Measurements from ENCODE around the gene GEMIN2.
A peak's percentile ranks its signal among the peaks of the same experiment; 100 is the strongest.
"Not testable (repeated sequence)": the region's sequence is repeated elsewhere in the genome, so short reads cannot be mapped to it uniquely, and the experiment has no call there.

GEMIN2 gene

GRCh38 chr14:39114073-39114838 is at the start of gene GEMIN2:
TSS of gene GEMIN2 (plus strand) at chr14:39114323. CDS start at chr14:39114339, 16 bp downstream.
- DNase-seq = peak; percentile 94

DNA sequence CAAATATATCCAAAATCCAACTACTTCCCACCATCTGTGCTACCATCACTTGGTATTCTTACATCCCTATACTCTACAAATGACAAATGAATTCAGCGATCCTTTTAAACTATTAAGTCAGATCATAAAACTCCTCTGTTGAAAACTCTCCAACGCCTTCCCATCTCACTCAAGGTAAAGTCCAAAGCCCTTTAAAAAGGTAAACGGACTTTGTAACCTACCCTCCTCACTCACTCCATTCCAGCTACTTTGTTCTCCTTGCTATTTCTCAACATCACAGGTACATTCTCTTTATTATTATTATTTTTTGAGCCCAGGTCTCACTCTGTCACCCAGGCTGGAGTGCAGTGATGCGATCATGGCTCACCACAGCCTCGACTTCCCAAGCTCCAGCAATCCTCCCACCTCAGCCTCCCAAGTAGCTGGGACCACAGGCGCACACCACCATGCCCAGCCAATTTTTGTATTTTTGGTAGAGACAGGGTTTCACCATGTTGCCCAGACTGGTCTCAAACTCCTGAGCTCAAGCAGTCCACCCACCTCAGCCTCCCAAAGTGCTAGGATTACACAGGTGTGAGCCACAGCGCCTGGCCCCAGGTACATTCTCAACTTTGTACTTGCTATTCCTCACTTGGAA is 44.8 kb upstream of the GEMIN2 start:
- DNase-seq = not testable (repeated sequence)

DNA sequence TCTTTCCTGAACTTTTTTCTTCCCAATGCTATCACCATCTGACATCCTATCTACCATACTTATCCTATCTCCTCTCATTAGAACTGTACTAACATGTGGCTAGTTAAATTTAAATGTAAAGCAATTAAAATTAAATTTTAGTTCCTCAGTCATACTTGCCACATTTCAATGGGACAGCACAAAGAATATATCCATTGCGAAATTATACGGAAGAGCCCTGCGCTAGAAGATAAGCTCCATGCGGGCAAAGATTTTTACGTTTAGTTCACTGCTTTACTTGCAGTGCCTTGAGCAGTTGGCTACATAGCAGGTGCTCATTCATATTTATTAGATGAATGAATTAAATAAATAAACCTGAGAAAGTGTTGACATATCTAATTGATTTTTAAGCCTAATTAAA is 44.2 kb upstream of the GEMIN2 start:
- no peak for DNase-seq

DNA sequence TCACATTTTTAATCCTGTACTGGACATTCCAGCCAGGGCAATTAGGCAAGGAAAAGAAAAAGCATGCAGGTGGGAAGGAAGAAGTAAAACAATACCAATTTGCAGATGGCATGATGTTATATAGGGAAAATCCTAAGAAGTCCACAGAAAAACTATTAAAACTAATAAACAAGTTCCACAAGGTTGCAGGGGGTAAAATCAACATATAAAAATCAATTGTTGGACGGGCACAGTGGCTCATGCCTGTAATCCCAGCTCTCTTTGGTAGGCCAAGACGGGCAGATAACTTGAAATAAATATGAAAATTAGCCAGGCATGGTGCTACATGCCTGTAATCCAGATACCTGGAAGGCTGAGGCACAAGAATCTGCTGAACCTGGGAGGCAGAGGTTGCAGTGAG is 43.0 kb upstream of the GEMIN2 start:
- DNase-seq = no peak

DNA sequence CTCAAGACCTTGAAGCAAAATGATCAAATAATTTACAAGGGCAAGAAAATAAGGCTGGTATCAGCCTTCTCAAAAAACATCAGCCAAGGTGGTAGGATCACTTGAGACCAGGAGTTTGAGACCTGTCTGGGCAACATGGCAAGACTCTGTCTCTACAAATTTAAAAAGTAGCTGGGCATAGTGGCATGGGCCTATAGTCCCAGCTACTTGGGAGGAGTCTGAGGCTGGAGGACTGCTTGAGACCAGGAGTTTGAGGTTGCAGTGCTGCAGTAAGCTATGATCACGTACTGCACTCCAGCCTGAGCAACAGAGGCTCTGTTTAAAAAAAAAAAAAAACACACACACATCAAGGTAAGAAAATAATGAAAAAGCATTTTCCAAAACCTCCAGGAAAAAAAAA is 33.2 kb upstream of the GEMIN2 start:
- DNase-seq = no peak

DNA sequence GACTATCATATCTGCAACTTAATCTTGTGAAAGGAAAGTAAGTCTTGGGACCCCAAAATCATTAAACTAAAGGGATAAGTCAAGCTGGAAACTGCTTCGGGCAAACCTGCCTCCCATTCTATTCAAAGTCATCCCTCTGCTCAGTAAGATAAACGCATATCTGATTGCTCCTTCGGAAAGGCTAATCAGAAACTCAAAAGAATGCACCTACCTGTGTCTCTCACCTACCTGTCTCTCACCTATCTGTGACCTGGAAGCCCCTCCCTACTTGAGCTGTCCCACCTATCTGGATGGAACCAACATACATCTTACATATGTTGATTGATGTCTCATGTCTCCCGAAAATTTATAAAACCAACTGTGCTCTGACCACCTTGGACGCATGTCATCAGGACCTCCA is 31.0 kb upstream of the GEMIN2 start:
- DNase-seq = no peak

- no peak for DNase-seq
Measured at GRCh38 chr14:39085933-39086332, 28.2 kb upstream of the GEMIN2 start.

DNA sequence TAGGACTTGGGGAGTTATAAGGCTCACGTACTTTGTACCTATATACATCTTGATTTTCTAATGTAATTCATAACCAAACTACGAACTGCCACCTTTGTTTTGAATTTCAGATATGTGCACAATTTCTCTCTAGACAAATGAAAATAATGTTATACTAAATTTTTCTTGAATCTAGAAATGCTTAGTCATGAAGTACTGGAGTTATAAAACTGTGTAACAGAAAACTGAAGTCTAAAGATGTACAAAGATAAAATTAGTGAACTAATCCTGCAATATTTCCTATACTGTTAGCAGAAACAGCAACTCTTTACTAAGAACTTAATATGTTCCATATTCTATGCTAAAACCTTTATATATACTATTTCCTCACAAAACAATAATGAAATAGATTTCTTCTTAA is 26.6 kb upstream of the GEMIN2 start:
- no peak for DNase-seq

- no peak for DNase-seq
Measured at GRCh38 chr14:39090548-39091111, 23.5 kb upstream of the GEMIN2 start.

DNA sequence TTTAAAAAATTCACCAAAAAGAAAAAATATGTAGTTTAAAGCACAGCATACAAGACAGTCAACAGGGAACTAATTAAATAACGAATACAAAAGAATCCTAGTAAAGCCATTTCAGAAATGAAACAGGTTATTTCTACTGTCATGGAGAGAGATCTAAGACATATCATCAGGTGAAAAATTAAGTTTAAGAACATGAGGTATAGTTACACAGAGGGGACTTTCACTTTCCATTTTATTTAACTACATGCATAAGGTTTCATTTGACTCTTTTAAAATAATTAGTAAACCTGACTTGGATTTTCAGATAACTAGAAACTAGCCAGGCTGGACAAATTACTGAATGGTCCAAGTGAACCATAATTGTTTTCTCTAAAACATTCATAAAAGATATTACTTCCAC is 22.4 kb upstream of the GEMIN2 start:
- no peak for DNase-seq

GRCh38 chr14:39094515-39094914 is 19.6 kb upstream of the GEMIN2 start:
- no peak for DNase-seq

DNA sequence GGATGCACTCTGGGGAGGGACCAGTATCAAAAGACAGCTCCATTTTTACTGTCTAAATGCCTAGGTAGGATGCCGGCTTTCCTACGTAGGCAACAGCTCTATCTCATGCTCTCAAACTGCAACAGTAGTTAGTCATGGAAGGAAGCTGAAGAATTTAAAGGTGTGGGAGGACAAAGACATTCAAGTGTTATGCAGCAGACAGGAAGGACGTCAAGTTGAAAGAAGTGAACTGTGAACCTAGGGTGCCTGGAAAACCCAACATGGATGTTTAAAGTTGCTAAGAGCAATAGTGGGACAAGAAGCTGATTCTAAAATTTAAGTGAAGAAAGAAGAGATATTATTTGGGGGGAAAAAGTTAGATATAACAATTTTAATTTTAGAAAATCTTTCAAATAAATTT is 17.0 kb upstream of the GEMIN2 start:
- no peak for DNase-seq

GRCh38 chr14:39099215-39099614 is 14.9 kb upstream of the GEMIN2 start:
- not testable (repeated sequence) for DNase-seq

DNA sequence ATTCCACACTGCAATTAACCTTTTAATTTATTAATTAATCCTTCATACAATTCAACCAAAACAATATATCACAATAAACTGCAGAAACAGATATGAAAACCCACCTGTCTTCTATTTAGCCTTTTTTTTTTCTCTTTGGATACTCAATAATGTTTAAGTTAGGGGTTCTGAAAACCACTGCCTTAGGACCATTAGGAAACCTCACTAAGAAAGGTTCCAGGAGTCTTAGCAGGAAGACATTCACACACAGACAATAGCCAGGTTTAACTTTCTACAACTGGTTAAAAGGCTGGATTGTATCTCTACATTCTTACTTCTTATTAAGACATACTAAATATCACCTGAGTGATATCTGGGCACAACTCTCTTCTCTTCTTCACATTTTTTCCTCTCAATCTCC is 14.4 kb upstream of the GEMIN2 start:
- DNase-seq = no peak

GRCh38 chr14:39102265-39102968 is 11.7 kb upstream of the GEMIN2 start:
- DNase-seq = no peak

GRCh38 chr14:39102969-39103957 is 10.9 kb upstream of the GEMIN2 start, which contains the start of gene SEC23A:
TSS of gene SEC23A (minus strand) at chr14:39103235. CDS start at chr14:39096118, 7,117 bp downstream.
- DNase-seq = peak; percentile 96

DNA sequence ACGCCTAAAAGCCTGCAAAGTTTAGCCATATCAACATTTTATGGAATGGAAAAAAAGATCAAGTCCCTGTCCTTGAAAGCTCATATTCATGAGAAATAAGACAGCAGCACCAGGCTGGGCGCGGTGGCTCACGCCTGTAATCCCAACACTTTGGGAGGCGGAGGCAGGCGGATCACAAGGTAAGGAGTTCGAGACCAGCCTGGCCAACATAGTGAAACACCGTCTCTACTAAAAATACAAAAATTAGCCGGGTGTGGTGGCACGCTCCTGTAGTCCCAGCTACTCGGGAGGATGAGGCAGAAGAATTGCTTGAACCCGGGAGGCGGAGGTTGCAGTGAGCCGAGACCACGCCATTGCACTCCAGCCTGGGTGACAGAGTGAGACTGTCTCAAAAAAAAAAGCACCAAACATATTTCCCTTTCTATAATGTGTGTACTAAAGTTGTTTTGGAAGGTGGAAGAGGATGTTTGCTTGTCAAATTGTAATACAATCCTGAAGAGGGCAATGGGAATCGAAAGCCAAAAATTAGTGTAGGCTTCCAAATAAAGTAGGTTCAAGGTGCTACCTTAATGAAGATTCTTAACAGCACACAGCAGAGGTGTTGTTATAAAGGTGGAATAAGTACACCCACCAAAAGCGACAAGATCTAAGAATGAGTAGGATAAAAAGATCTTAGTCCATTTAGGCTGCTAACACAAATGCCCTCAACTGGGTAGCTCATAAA is 9.9 kb upstream of the GEMIN2 start:
- DNase-seq = not testable (repeated sequence)

GRCh38 chr14:39107591-39107996 is 6.5 kb upstream of the GEMIN2 start:
- no peak for DNase-seq

- DNase-seq = no peak
Measured at GRCh38 chr14:39108791-39109190, 5.3 kb upstream of the GEMIN2 start.

GRCh38 chr14:39109893-39110715 is 4.0 kb upstream of the GEMIN2 start:
- DNase-seq = no peak

DNA sequence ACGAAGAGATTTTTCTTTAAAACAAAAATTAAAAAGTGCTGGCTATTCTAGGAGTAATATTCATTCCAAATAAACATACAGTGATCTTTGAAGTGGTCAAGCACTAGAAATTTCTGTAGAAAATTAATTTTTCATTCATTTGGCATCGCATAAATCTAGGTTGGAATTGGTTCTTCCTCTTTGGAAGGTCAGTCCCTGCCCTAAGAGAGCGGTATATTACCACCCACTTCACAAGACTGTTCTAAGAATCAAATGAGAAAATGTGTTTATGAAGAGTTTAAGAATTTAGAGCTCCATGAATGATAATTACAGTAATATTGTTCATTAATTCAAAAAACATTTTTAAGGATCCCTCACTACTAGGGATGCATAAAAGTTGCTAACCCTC is 444 bp upstream of the GEMIN2 start:
- DNase-seq = no peak
